GM12873 (cell line): ENCODE results near the gene NRP2.
A peak's percentile ranks its signal among the peaks of the same experiment; 100 is the strongest.

Experiments
- CTCF ChIP-seq: IDR thresholded peaks from 2 replicates; pipeline ENCODE4 v1.5.1; 2012; ENCODE audit warnings: low read depth, mild to moderate bottlenecking, moderate library complexity, low read length, control low read depth; ENCODE audit not compliant: insufficient read depth; ENCODE audit errors: missing control alignments

NRP2 gene

GRCh38 chr2:205721057-205721449 lies 38.8 kb downstream of the NRP2 start:
- TF ChIP-seq CTCF, result peak; percentile 54

GRCh38 chr2:205722283-205722918 lies 40.1 kb downstream of the NRP2 start:
- TF ChIP-seq CTCF, result no peak

GRCh38 chr2:205723179-205723578 lies 40.9 kb downstream of the NRP2 start:
- TF ChIP-seq CTCF, result no peak

GRCh38 chr2:205725059-205725458 lies 42.8 kb downstream of the NRP2 start:
- no peak for TF ChIP-seq CTCF

- TF ChIP-seq CTCF, result no peak
Observed at GRCh38 chr2:205726506-205726905, 44.2 kb downstream of the NRP2 start.

- TF ChIP-seq CTCF, result no peak
Observed at GRCh38 chr2:205727174-205727573, 44.9 kb downstream of the NRP2 start.

GRCh38 chr2:205728366-205728765 lies 46.1 kb downstream of the NRP2 start:
- TF ChIP-seq CTCF, result no peak

GRCh38 chr2:205730191-205730590 lies 47.9 kb downstream of the NRP2 start:
- TF ChIP-seq CTCF, result no peak
